Neuron (in vitro differentiated cells): ENCODE measurements around the gene SAMSN1.
"Not testable (repeated sequence)": the region's sequence is repeated elsewhere in the genome, so short reads cannot be mapped to it uniquely, and the experiment has no call there.

Experiments used
- H2AFZ ChIP-seq: one replicate; pipeline ENCODE4 v1.6.1; 2013; ENCODE audit warnings: low read depth, mild to moderate bottlenecking, inconsistent platforms, low read length, moderate library complexity
- H3K27me3 ChIP-seq: one replicate; pipeline ENCODE4 v1.6.1; 2013; ENCODE audit warnings: low read length; ENCODE audit not compliant: insufficient read depth
- H3K36me3 ChIP-seq: one replicate; pipeline ENCODE4 v1.6.1; 2013; ENCODE audit warnings: low read length; ENCODE audit not compliant: insufficient read depth
- H3K4me1 ChIP-seq: one replicate; pipeline ENCODE4 v1.6.1; 2013; ENCODE audit warnings: low read length; ENCODE audit not compliant: insufficient read depth
- H3K4me3 ChIP-seq: 2 replicates; pipeline ENCODE4 v1.5.1; 2013; ENCODE audit warnings: mild to moderate bottlenecking, low read length, moderate library complexity
- H3K9me3 ChIP-seq: one replicate; pipeline ENCODE4 v1.6.1; 2013; ENCODE audit warnings: low read length

Gene SAMSN1

DNA sequence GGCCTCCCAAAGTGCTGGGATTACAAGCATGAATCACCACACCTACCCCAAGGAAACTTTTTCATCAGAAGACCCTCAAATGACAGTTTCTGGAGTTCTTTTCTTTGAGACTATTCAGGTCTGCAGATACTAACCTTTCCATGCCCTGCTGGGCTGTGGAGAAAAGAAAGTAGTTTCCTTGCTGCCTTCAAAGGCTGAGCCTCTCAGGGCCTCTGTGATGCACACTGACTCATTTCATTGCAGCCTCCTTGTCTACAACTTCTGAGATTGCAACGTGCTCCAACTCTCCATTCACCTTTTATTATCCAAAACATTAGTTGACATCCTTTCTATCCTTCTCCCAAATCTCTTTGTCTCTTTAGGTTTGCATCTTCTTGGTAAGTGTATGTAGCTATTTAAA, 8.8 kb upstream of the SAMSN1 start:
- no peak overlapping the region for H3K4me3 ChIP-seq
- no peak overlapping the region for H2AFZ ChIP-seq
- H3K9me3 ChIP-seq, result no peaks in the 10 kb centered on the region
- no peaks in the 10 kb centered on the region for H3K4me1 ChIP-seq
- H3K27me3 ChIP-seq, result no peaks in the 10 kb centered on the region
- no peaks in the 10 kb centered on the region for H3K36me3 ChIP-seq

DNA sequence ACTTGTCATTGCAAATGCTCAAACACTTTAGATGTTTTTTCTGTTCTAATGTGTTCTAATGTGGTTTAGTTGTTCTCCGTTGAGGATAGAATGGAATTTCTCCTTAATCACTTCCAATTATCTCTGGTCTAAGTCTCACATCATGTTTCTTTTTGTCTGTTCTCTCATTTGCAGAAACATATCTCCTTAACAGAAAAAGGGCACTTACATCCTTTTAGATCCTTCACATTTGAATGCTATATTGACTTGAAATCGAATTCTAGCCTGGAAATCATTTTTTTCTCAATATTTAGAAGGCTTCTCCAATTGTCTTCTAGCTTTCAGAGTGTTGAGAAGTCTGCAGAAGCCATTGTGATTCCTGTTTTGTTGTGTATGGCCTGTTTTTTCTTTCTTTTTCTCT, 7.3 kb upstream of the SAMSN1 start:
- Histone ChIP-seq H3K9me3 (no peaks in the 10 kb centered on the region), H3K27me3 (no peaks in the 10 kb centered on the region), H3K4me3 (no peak overlapping the region), H3K36me3 (no peaks in the 10 kb centered on the region), H3K4me1 (no peaks in the 10 kb centered on the region), H2AFZ (no peak overlapping the region)

DNA sequence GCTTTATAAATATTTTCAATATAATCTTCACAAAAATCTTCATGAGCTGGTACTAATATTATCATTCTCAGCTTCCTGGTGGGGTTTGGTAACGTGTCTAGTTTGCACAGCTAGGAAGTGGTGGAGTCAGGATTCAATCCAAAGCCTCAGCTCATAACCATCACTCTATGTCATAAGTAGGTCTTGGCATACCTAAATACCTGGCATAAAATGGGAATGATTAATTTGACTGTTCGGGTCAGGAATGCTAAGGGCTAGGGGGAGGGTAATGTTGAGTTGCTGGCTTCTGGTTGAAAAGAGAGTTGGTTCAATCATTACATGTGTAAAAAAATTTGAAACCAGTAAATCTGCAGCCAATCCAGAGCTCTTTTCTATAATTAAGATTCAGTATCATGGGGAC, 5.6 kb upstream of the SAMSN1 start:
- H3K4me3 ChIP-seq, result no peak overlapping the region
- no peaks in the 10 kb centered on the region for H3K27me3 ChIP-seq
- H3K36me3 ChIP-seq, result no peaks in the 10 kb centered on the region

DNA sequence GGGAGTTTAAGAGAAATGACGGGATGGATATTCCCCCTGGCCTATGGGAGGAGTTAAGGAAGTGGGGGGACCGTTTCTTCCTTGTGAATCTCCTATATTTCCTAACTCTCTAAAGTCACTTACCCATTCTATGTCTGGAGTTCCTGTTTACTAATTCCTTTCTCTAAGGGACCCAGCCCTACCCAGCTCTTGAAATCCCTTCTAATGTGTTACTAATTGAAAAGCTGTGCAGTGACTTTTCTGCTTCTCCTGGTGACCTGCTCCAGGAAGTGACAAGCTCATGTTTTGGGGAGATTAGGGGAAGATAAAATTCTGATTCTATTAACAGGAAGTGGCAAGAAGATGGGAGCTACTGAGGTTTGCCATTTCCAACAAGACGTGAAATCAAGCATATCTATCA, 4.0 kb upstream of the SAMSN1 start:
- H3K36me3 ChIP-seq, result no peaks in the 10 kb centered on the region
- no peaks in the 10 kb centered on the region for H3K9me3 ChIP-seq
- H3K27me3 ChIP-seq, result no peaks in the 10 kb centered on the region
- H2AFZ ChIP-seq, result no peak overlapping the region
- no peak overlapping the region for H3K4me3 ChIP-seq
- no peaks in the 10 kb centered on the region for H3K4me1 ChIP-seq

More for the DNA sequence above, 5.6 kb upstream of the SAMSN1 start:
- H3K9me3 ChIP-seq, result no peaks in the 10 kb centered on the region
- H2AFZ ChIP-seq, result no peak overlapping the region
- H3K4me1 ChIP-seq, result no peaks in the 10 kb centered on the region

DNA sequence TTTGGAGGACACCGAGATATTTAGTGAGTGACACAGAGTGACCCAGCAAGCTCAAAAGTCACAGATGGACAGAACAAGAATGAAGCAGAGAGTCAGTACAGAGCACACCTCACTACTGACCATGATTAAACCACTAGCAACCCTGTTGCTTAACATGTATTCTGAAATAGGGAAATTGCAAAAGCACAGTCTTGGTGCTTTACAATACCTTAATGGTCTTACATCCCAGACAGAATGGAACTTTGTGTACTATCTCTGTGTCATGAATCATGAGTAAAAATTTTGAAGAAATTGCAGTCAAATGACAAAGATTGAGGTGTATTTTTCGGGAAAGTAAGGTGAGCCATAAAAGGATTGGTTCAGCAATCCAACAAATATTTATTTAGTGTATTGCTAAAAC, 2.7 kb upstream of the SAMSN1 start:
- no peaks in the 10 kb centered on the region for H3K9me3 ChIP-seq
- no peaks in the 10 kb centered on the region for H3K4me1 ChIP-seq
- no peaks in the 10 kb centered on the region for H3K36me3 ChIP-seq
- H3K27me3 ChIP-seq, result no peaks in the 10 kb centered on the region
- H3K4me3 ChIP-seq, result no peak overlapping the region
- no peak overlapping the region for H2AFZ ChIP-seq

DNA sequence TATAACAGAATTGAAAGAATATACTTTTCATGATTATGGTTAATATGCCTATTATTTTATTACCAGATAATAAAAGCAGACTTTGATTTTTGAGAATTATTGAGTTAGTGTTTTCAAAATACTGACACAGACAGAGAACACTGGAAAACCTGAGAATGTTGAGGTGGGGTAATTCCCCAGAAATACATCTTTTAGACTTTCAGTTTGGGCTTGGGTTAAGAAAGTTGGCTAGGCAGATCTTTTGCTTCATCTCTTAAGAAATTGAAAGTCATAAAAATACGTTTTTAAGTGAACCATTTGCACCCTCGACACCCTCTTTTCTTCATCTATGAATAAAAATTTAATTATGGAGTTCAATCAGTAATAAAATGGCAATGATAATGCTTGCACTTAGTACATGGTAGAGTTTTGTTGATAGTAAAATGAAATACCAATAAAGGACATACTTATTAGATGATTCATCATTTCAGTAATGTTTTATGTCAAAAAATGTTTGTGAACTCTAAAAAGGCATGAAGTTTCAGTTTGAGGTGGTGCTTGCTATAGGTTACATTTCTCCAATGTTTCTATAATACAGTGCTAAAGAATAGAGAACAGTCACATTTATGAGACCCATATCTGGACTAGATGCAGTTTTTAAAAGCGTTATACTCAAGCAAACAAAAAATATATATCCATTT, 1.9 kb upstream of the SAMSN1 start:
- Histone ChIP-seq H3K4me1 (no peaks in the 10 kb centered on the region), H3K27me3 (no peaks in the 10 kb centered on the region), H3K4me3 (no peak overlapping the region)

DNA sequence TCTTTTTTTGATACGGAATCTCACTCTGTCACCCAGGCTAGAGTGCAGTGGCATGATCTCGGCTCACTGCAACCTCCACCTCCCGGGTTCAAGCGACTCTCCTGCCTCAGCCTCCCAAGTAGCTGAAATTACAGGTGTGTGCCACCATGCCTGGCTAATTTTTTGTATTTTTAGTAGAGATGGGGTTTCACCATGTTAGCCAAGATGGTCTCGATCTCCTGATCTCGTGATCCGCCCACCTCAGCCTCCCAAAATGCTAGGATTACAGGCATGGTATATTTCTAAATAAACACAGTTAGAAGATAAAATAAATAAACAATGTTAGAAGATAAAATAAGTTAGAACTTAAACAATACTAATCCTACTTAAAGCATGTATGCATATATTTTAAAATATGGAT, 604 bp upstream of the SAMSN1 start:
- H3K4me3 ChIP-seq, H3K36me3 ChIP-seq: not testable (repeated sequence)

More for the DNA sequence above, 1.9 kb upstream of the SAMSN1 start:
- H2AFZ ChIP-seq, result no peak overlapping the region
- H3K9me3 ChIP-seq, result no peaks in the 10 kb centered on the region
- no peaks in the 10 kb centered on the region for H3K36me3 ChIP-seq

DNA sequence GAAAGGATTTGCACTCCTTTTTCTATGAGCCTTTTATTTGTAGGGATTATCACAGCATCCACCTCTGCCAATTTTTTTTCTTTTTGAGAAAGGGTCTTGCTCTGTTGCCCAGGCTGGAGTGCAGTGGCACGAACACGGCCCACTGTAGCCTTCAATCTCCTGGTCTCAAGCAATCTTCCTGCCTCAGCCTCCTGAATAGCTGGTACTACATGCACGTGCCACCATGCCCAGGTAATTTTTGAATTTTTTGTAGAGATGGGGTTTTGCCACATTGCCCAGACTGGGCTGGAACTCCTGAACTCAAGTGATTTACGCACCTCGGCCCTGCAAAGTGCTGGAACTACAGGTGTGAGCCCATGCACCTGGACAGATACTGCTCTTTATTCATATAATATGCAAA, 2.1 kb downstream of the SAMSN1 start:
- no peaks in the 10 kb centered on the region for H3K36me3 ChIP-seq
- no peak overlapping the region for H3K4me3 ChIP-seq
- H2AFZ ChIP-seq, result no peak overlapping the region
- no peaks in the 10 kb centered on the region for H3K4me1 ChIP-seq
- H3K9me3 ChIP-seq, result no peaks in the 10 kb centered on the region
- no peaks in the 10 kb centered on the region for H3K27me3 ChIP-seq

More for the DNA sequence above, 604 bp upstream of the SAMSN1 start:
- H3K9me3 ChIP-seq, H3K4me1 ChIP-seq, H3K27me3 ChIP-seq, H2AFZ ChIP-seq: not testable (repeated sequence)

DNA sequence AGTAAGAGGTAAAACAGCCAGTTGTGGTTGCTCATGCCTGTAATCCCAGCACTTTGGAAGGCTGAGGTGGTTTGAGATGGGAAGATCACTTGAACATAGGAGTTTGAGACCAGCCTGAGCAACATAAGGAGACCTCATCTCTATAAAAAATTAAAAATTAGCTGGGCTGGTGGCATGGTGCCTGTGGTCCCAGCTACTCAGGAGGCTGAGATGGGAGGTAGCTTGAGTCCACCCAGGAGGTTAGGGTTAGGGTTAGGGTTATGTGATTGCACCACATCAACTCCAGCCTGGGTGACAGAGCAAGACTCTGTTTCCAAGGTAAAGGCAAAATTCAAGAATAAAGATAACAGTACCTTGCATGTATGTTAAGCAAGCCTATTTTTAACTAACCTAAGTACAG, 3.5 kb downstream of the SAMSN1 start:
- no peak overlapping the region for H3K4me3 ChIP-seq
- H3K27me3 ChIP-seq, result no peaks in the 10 kb centered on the region
- no peaks in the 10 kb centered on the region for H3K4me1 ChIP-seq
- no peaks in the 10 kb centered on the region for H3K9me3 ChIP-seq
- H3K36me3 ChIP-seq, result no peaks in the 10 kb centered on the region
- no peak overlapping the region for H2AFZ ChIP-seq

DNA sequence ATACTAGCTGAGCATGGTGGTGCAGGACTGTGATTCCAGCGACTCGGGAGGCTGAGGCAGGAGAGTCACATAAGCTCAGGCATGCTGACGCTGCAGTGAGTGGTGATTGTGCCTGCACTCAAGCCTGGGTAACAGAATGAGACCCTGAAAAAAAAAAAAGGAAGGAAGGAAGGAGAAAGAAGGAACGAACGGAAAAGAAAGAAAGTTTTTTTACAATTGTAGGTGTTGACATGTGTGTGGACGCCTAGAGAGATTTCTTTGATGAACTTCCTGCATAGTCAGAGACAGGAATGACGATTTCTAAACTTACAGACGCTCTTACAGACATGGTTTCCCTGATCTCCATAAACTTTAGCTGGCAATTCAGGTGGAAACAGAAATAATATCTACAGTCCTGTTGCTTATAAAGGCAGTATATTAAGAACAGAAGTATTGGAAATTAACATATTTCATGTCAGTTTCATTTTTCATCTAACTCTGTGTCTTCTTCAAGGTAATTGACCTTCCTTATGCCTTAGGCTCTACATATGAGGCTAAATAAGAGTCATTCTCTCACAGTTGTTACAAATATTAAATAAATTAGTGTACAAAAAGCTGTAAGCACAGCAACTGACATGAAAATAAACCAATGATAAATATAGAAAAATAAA, 4.1 kb downstream of the SAMSN1 start:
- Histone ChIP-seq H2AFZ (no peak overlapping the region), H3K4me1 (no peaks in the 10 kb centered on the region), H3K9me3 (no peaks in the 10 kb centered on the region)

DNA sequence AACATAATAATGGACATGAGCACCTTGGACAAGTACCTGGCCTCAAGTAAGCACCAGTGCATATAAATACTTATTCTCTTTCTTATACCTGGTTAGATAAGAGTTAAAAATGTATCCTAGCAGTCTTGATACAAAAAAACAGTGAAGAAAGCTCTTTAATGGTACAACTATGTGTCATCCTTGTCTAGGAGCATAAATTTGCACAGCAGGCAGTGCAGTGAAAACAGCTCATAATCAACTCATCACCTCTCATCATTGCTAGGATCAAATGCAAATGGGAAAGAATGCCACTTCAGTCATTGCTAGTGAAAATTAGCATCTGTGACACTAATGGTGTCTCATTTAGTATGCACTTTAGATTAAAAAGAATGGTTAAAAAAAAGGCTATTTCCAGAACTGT, 7.6 kb downstream of the SAMSN1 start:
- Histone ChIP-seq H3K9me3 (no peaks in the 10 kb centered on the region), H3K27me3 (no peaks in the 10 kb centered on the region), H3K4me3 (no peak overlapping the region), H3K36me3 (no peaks in the 10 kb centered on the region), H3K4me1 (no peaks in the 10 kb centered on the region), H2AFZ (no peak overlapping the region)

More for the DNA sequence above, 4.1 kb downstream of the SAMSN1 start:
- H3K4me3 ChIP-seq, result no peak overlapping the region
- H3K27me3 ChIP-seq, result no peaks in the 10 kb centered on the region
- H3K36me3 ChIP-seq, result no peaks in the 10 kb centered on the region

DNA sequence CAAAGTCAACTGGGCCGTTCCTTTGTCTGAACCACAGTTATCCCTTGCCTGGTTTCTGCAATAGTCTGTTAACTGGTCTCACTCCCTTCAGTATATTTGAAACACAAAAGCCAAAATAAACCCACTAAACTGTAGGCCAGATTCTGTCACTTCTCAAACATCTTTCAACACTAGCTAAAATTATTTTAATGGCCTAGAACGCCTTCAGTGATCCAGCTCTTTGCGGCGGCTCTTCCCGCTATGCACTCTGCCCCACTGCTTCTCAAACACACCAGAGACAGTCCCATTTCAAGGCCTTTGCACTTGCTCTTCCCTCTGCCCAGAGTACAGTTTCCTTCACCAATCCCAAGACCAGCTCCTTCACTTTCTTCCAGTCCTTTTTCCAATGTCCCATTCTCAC, 9.2 kb downstream of the SAMSN1 start:
- Histone ChIP-seq H2AFZ (no peak overlapping the region), H3K9me3 (no peaks in the 10 kb centered on the region), H3K36me3 (no peaks in the 10 kb centered on the region), H3K4me1 (no peaks in the 10 kb centered on the region), H3K27me3 (no peaks in the 10 kb centered on the region), H3K4me3 (no peak overlapping the region)

DNA sequence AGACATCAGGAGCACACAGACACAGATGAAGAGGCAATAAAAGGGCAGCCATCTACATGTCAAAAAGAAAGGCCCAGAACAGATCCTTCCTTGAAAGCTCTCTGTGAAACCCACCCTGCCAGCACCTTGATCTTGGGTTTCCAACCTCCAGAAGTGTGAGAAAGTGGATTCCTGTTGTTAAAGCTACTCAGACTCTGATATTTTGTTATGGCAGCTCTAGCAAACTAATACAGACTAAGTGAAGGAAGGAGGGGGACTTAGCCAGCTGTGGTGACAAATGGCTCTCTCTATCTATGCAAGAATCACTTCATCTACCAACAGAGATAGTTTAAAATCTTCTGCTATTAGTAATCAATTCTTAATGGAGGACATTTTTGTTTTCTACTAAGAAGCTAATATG, 10.4 kb downstream of the SAMSN1 start:
- H3K4me1 ChIP-seq, result no peaks in the 10 kb centered on the region
- no peaks in the 10 kb centered on the region for H3K27me3 ChIP-seq
- no peaks in the 10 kb centered on the region for H3K36me3 ChIP-seq
- H3K9me3 ChIP-seq, result no peaks in the 10 kb centered on the region
- H2AFZ ChIP-seq, result no peak overlapping the region
- no peak overlapping the region for H3K4me3 ChIP-seq
